Endodermal cell (in vitro differentiated cells): ENCODE results near the gene RAB39A. TPM values are rescaled to one million over a fixed set of nuclear protein-coding genes. Genes with fewer than 3 reads are reported as not detected.
"Not testable (repeated sequence)": the region's sequence is repeated elsewhere in the genome, so short reads cannot be mapped to it uniquely, and the experiment has no call there.

Experiments used
- DNase-seq: peaks from one replicate; pipeline ENCODE4 v3.0.0-alpha.2; 2017
- H3K27ac ChIP-seq: 2 replicates; pipeline ENCODE4 v1.5.1; 2013; ENCODE audit warnings: mild to moderate bottlenecking, low read depth, low read length, moderate library complexity
- H3K27me3 ChIP-seq: 2 replicates; pipeline ENCODE4 v1.6.1; 2013; ENCODE audit warnings: mild to moderate bottlenecking, low read length, moderate library complexity; ENCODE audit not compliant: insufficient read depth, control insufficient read depth, poor library complexity, severe bottlenecking
- H3K36me3 ChIP-seq: 2 replicates; pipeline ENCODE4 v1.7.0; 2013; ENCODE audit warnings: mild to moderate bottlenecking, low read length, moderate library complexity; ENCODE audit not compliant: control insufficient read depth, insufficient read depth
- H3K4me1 ChIP-seq: one replicate; pipeline ENCODE4 v1.7.0; 2013; ENCODE audit warnings: low read length; ENCODE audit not compliant: control insufficient read depth, insufficient read depth
- H3K4me3 ChIP-seq: 2 replicates; pipeline ENCODE4 v1.5.1; 2013; ENCODE audit warnings: mild to moderate bottlenecking, low read length, moderate library complexity
- H3K9ac ChIP-seq: 2 replicates; pipeline ENCODE4 v1.6.1; 2013; ENCODE audit warnings: mild to moderate bottlenecking, low read length, moderate library complexity; ENCODE audit not compliant: poor library complexity, severe bottlenecking; ENCODE audit errors: extremely low read depth
- H3K9me3 ChIP-seq: 2 replicates; pipeline ENCODE4 v1.6.1; 2013; ENCODE audit warnings: mild to moderate bottlenecking, low read length, moderate library complexity; ENCODE audit not compliant: control insufficient read depth
- H3K27ac Mint-ChIP-seq: 2 replicates; pipeline ENCODE4 v1.8.0; 2020; ENCODE audit warnings: mixed read lengths
- H3K27me3 Mint-ChIP-seq: 2 replicates; pipeline ENCODE4 v1.8.0; 2021; ENCODE audit warnings: mild to moderate bottlenecking, mixed read lengths; ENCODE audit not compliant: insufficient read depth
- H3K36me3 Mint-ChIP-seq: 2 replicates; pipeline ENCODE4 v1.8.0; 2020; ENCODE audit warnings: low read depth, mixed read lengths
- H3K4me1 Mint-ChIP-seq: 2 replicates; pipeline ENCODE4 v1.8.0; 2020; ENCODE audit warnings: mixed read lengths
- H3K4me3 Mint-ChIP-seq: 2 replicates; pipeline ENCODE4 v1.8.0; 2020; ENCODE audit warnings: mild to moderate bottlenecking, moderate library complexity, mixed read lengths
- H3K9me3 Mint-ChIP-seq: 2 replicates; pipeline ENCODE4 v1.8.0; 2020; ENCODE audit warnings: mild to moderate bottlenecking, mixed read lengths
- CTCF ChIP-seq: fragments of 200-600 bp; sonication (generic); conservative IDR thresholded peaks from 2 replicates; pipeline ENCODE4 v1.5.0; 2021; ENCODE audit warnings: antibody characterized with exemption, mild to moderate bottlenecking
- WGBS, 2 experiments: methylation state at CpG; one replicate each; pipeline versions ENCODE4 v1.1.5 to v1.1.7; 2013; ENCODE audit warnings: missing lambda C conversion rate in 2 of 2, mixed read lengths in 1 of 2; ENCODE audit not compliant: insufficient coverage in 1 of 2, insufficient read length in 1 of 2; 5-methylcytosine and 5-hydroxymethylcytosine counted together
- total RNA-seq, 2 donors: library from RNA; stranded (reverse); fragmentation: NEBNext Ultra II Directional in 1 of 2; extraction: Animal tissue kit (Norgen Biotek cat#: 25700) in 1 of 2; gene quantifications; 2 replicates in 1 of 2; 3 replicates in 1 of 2; pipeline ENCODE4 v1.2.1, GENCODE V29; 2021

RAB39A gene
- total RNA-seq, 2 donors from 2014 or later: 4.8 to 7.5 TPM

GRCh38 chr11:107916671-107917241, 11.5 kb upstream of the RAB39A start:
- Mint-ChIP-seq H3K4me1 (no peaks in the 10 kb centered on the region), H3K36me3 (no peaks in the 10 kb centered on the region), H3K27me3 (no peaks in the 10 kb centered on the region), H3K9me3 (peaks cover 4% of the 10 kb centered on the region), H3K27ac (no peak overlapping the region), H3K4me3 (no peak overlapping the region)
- Histone ChIP-seq H3K9me3 (no peaks in the 10 kb centered on the region), H3K27me3 (no peaks in the 10 kb centered on the region), H3K4me1 (no peaks in the 10 kb centered on the region), H3K27ac (no peak overlapping the region), H3K36me3 (no peaks in the 10 kb centered on the region), H3K4me3 (no peak overlapping the region), H3K9ac (no peak overlapping the region)
- WGBS, 2 experiments: 50 to 60% methylated on average over 9 to 13 of the region's 13 CpGs
- peak; percentile 91 for DNase-seq
- TF ChIP-seq CTCF: peak; percentile 88

GRCh38 chr11:107921997-107922396, 6.3 kb upstream of the RAB39A start:
- DNase-seq: no peak
- no peak overlapping the region for H3K4me3 ChIP-seq
- H3K4me1 ChIP-seq: no peaks in the 10 kb centered on the region
- Mint-ChIP-seq H3K27me3 (peaks cover 20% of the 10 kb centered on the region), H3K27ac (no peak overlapping the region), H3K4me3 (no peak overlapping the region), H3K9me3 (no peaks in the 10 kb centered on the region), H3K4me1 (no peaks in the 10 kb centered on the region), H3K36me3 (no peaks in the 10 kb centered on the region)
- H3K36me3 ChIP-seq: no peaks in the 10 kb centered on the region
- TF ChIP-seq CTCF: no peak
- H3K9ac ChIP-seq: no peak overlapping the region
- H3K27ac ChIP-seq: no peak overlapping the region
- WGBS, 2 experiments: 100% methylated on average over 1 of the region's 1 CpG
- no peaks in the 10 kb centered on the region for H3K9me3 ChIP-seq
- H3K27me3 ChIP-seq: peaks cover 8% of the 10 kb centered on the region

- not testable (repeated sequence) for H3K36me3 ChIP-seq, H3K36me3 Mint-ChIP-seq, H3K4me3 Mint-ChIP-seq, H3K4me3 ChIP-seq, H3K9me3 Mint-ChIP-seq, H3K4me1 ChIP-seq, H3K9me3 ChIP-seq, DNase-seq, H3K9ac ChIP-seq, H3K27me3 ChIP-seq, H3K4me1 Mint-ChIP-seq, H3K27ac ChIP-seq, H3K27ac Mint-ChIP-seq
- WGBS, 2 experiments: 60% methylated on average over 1 of the region's 1 CpG
- H3K27me3 Mint-ChIP-seq: peaks cover 20% of the 10 kb centered on the region
Measured at GRCh38 chr11:107923519-107923918, 4.7 kb upstream of the RAB39A start.

- no peaks in the 10 kb centered on the region for H3K4me1 ChIP-seq
- no peak overlapping the region for H3K27ac Mint-ChIP-seq
- no peak overlapping the region for H3K4me3 ChIP-seq
- no peaks in the 10 kb centered on the region for H3K36me3 Mint-ChIP-seq
- no peak for TF ChIP-seq CTCF
- H3K9me3 ChIP-seq: no peaks in the 10 kb centered on the region
- no peaks in the 10 kb centered on the region for H3K36me3 ChIP-seq
- peaks cover 20% of the 10 kb centered on the region for H3K27me3 Mint-ChIP-seq
- no peaks in the 10 kb centered on the region for H3K9me3 Mint-ChIP-seq
- no peak for DNase-seq
- no peak overlapping the region for H3K9ac ChIP-seq
- H3K4me3 Mint-ChIP-seq: no peak overlapping the region
- H3K27ac ChIP-seq: no peak overlapping the region
- 90 to 94% methylated on average over 2 of the region's 2 CpGs for WGBS, 2 experiments
- peaks cover 8% of the 10 kb centered on the region for H3K27me3 ChIP-seq
- peaks cover 1% of the 10 kb centered on the region for H3K4me1 Mint-ChIP-seq
Measured at GRCh38 chr11:107924306-107924705, 3.9 kb upstream of the RAB39A start.
